Astrocyte of the cerebellum (primary cell): ENCODE measurements around the gene NR4A1.

ENCODE experiments used
- DNase-seq: peaks from one replicate; pipeline ENCODE4 v3.0.0-alpha.2; 2011; ENCODE audit warnings: low read depth
- H3K4me3 ChIP-seq: 2 replicates; pipeline ENCODE4 v1.5.1; 2011; ENCODE audit warnings: mild to moderate bottlenecking, low read depth, low read length, moderate library complexity
- CTCF ChIP-seq: IDR thresholded peaks from 2 replicates; pipeline ENCODE4 v1.5.1; 2012; ENCODE audit warnings: low read length, low read depth, moderate library complexity, mild to moderate bottlenecking; ENCODE audit errors: missing control alignments
- in situ Hi-C: cut with HindIII; loops from 2 replicates; pipeline ENCODE4 v1.10.0; 2017; ENCODE audit warnings: low sequenced_read_pairs

The NR4A1 gene

DNA sequence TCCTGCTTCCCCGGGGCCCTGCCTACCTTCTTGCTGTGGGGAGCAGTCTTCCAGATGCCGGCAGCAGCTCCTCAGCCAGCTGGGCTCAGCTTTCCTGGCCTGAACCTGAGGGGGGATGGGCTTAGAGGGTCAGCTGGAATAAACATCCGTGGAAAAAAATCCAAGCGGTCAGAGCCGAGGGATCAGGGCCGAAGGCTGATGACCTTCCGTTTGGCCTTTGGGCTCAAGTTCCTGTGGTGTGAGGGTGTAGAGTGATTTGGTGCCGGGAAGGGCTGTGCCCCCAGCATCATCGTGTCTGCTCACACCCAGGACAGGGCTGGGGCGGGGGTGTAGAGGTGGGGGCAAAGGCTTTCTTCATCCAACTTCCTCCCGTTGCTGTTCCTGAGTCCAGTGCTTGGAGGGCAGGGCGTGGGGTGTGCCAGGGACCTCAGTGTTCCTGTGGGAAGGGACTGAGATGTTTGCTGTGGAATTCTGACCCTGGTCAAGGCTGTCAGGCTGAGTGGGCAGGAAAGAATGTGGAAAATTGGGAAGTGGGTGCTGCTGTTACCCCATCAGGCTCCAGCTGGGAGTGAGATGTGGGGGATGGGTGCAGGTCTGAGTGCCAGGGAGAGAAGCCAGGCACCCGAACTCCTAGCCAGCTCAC, 30.9 kb downstream of the NR4A1 start:
- H3K4me3 ChIP-seq = no peak overlapping the region
- DNase-seq = no peak
- in situ Hi-C loops = no loop called here
- no peak for TF ChIP-seq CTCF

- TF ChIP-seq CTCF = no peak
- in situ Hi-C loops = no loop called here
- DNase-seq = no peak
- H3K4me3 ChIP-seq = no peak overlapping the region
These were observed 31.4 kb downstream of the NR4A1 start for GRCh38 chr12:52082669-52082987.

DNA sequence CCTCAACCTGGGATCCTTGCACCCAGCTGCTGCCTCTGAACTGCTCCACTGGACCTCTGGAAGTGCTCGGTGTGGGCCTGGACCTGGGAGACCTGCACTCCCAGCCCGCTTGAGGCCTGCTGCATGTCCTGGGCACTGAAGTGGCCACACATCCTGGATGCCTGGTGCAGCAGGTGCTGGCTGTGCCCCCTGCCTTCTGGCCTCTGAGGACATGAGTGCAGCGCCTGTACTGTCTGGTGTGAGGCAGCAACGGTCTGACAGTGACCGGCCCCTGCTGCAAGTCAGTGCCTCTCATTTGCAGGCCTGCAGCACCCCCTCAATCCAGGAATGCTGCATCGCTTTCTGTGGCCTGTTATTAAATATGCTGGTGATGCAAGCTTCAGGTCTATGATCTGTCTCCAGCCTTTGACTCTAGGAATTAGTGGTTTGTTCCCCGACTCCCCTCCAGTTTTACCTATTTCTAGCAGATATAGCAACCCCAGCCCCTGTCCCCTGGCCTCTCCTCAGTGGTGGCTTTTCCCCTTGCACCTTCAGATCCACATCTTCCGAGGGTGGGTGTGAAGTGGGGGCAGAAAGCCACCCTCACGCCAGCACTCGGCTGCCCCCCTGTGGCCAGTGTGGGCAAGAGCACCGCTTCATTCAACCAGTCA, 31.9 kb downstream of the NR4A1 start:
- H3K4me3 ChIP-seq = no peak overlapping the region
- DNase-seq = no peak
- in situ Hi-C loops = no loop called here
- peak; percentile 99 for TF ChIP-seq CTCF

- no peak overlapping the region for H3K4me3 ChIP-seq
- no peak for TF ChIP-seq CTCF
- no peak for DNase-seq
- in situ Hi-C loops = no loop called here
These were observed 32.4 kb downstream of the NR4A1 start for GRCh38 chr12:52083638-52083996.

GRCh38 chr12:52084491-52085231, 33.4 kb downstream of the NR4A1 start:
- no peak overlapping the region for H3K4me3 ChIP-seq
- no peak for TF ChIP-seq CTCF
- in situ Hi-C loops = no loop called here
- DNase-seq = no peak

DNA sequence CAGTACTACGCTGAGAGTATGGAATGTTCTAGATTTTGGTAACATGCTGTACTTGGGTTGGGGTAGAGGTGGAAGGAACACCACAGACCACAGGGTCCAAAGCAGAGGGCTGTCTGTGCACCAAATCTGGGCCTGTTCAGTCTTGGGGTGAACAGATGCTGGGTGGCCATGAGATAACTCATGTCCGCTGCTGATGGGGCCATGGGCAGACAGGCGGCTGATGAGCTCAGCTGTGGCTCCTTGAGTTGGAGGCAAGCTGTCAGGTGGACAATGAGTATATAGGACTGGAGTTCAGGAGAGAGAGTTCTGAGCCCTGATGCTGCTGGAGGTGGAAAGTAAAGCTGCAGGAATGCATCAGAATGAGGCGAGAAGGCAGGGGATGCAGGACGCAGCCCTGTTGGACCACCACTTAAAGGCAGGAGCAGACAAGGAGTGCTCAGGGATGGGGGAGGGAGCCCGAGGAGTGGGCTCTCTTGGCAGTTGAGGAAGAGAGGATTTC, 34.5 kb downstream of the NR4A1 start:
- in situ Hi-C loops = no loop called here
- TF ChIP-seq CTCF = no peak
- no peak for DNase-seq
- no peak overlapping the region for H3K4me3 ChIP-seq
